Measurements from ENCODE around the gene LTBP1.

LTBP1 gene

DNA sequence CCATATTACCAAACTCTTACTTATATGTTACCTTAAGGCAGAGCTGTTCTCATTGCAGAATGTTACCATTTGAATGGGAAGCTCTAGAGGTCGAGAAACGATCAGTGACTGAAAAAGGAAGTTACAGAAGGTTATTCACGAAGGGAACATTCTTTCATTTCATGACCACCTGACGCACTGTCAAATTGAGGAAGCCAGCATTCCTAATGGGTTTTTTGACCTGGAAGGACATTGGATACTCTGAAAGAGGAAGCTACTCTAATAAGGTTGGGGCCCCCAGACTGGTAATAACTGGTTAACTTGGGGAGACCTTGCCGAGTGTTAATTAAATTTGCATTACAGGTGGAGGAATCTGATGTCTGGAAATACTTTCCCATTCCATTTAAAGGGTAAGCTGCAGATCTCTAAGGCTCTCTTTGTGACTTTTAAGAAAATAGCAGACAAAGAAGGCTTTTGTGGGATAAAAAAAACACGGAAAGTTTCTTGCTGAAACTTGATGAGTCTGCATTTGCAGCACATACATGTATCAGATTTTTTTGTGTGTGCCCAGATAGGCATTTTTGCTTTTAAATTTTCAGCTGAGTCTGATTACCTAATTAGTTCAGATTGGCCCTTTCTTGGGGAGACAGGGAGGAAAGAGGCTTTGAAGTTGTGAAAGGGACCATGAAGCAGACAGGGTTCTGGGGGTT is 137.1 kb downstream of the LTBP1 start:
- no peak for DNase-seq

DNA sequence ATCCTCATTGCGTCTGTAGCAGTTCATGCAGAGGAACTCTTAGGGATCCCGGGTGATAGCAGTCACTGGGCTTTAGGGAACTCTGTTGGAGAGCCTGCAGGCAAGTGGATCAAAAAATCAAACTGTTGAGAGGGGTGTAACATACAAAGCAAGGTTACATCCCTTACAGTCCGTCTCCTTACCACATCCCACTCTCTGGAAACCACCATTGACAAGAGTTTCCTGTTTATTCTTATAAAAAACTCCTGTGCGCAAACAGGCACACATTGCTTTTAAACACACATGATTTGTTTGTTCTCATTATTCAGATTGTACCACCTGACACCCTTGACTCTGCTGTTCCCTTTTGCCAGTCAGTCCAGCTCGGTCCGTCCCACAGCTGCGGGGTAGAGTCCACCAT is 137.7 kb downstream of the LTBP1 start:
- DNase-seq, result no peak

DNA sequence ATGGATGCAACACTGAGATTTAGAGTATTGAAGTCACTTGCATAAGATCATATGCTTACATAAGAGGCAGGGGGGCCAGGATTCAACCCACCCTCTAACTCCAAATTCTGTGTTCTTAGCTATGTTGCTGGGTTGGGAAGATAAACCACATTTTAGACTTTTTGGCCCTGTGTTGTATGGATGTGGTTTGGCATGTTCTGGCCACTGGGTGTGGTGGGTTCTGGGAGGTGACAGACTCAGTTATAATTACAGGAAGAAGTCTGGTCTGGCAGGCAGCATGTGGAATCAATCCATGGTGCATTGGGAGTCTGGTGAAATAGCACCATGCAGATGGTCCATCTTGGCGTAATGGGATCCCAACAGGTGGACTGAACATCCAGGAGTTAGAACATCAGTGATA is 138.9 kb downstream of the LTBP1 start:
- no peak for DNase-seq

DNA sequence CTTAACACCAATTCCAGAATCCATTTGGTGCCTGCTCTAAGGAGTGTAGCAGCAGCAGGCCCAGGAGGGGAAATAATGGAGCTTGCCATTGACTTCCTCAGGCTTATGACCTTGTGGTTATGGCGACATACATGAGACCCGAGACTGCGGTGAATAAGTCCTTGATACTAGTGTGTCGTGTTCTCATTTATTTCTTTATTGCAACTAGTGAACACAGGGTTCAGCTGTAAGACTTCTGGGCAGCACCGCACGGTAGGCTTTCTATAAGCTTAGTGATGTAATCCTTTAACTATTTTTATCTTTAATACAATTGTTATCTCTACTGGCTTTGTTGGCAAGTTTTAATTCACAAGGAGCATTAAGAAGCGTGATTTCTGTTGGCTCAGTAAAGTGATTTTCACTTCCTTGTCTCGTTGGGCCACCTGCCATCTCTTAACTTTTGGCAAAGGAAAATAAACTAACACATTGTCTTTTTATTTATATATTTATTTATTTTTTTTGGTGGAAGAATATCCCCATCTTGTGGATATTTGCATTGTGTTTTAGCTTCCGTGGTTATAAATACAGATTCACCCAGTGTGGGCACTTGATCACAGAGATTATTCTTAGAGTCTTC is 139.8 kb downstream of the LTBP1 start:
- no peak for DNase-seq

DNA sequence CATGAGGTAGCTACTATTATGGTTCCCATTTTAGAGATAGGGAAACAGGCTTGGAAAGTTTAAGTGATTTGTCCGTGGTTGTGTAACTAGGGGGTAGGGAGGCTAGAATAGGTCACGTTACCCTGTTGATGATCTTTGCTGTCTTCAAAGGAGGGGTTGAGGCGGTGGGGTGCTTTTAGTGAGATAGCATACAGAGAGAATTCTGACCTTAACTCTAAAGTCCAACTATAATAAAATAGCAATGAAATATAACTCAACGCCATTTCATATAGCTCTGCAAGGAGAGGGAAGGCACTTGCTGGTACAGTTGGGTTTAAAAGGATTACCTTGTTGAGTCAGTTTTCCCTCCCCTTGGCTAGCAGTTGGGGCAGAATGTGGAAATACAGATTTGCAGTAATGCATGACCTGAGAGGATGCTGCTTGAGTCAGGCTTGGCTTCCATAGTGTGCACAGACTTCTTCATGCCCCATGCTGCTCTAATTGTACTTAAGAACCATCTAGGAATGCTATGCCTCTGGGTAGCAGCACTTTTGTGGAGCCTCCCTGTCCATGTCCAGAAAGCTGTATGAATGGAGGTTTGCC is 143.9 kb downstream of the LTBP1 start:
- DNase-seq, result no peak

DNA sequence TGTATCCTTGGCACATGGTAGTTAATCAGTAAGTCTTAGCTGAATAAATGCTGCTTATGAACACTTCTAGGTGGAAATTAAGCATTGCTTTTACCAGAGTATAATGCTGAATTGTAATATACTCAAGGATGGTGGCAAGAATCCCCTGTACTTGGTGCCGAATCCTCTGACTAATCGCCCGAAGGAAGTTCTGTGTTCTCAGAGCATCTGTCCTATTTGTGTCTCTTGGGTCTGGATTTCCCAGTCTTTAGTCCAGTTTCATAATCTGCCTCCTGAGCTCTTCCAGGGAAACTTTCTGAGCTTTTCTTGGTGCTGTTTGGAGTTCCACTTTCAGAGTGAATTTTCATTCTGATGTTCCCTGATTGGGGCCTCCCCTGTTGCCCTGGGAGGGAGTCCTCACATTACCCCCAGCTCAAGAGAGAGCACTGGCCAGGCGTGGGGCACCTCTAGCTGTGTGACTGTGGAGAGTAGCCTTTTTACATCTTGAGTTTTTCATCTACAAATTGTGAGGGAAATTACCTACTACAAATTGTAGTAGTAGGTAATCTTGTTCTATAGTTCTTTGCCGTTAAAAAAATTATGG is 144.9 kb downstream of the LTBP1 start:
- DNase-seq, result no peak

DNA sequence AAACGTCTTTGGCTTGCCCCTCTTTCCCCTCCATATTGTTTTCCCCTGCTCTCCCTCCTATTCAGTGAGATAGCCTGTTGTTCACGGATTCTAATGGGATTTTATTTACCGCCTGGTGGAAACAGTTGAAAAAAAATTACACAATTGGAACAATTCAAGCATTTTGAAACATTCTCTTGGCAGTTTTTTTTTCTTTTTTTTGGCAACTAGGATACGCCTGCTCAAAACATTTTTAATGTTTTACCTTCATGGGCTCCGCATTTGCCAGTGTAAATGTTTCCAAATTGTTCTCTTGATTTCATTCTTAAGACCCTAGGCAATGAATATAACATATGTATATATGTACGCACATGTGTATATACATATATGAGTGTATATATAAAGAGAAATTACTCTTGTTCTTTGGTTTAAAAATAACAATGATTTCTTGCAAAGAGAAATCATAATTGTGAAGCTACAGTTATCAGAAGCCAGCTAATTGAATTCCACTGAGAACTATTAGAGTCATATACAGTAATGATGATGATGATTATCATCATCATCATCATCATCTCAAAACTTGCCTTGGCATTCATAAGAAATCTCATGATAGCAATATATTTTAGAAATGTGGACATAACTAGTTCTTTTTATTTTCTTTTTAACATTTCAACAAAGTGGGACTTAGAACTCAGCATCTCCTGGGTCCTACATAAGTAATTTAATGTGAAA is 146.7 kb downstream of the LTBP1 start:
- DNase-seq, result no peak

DNA sequence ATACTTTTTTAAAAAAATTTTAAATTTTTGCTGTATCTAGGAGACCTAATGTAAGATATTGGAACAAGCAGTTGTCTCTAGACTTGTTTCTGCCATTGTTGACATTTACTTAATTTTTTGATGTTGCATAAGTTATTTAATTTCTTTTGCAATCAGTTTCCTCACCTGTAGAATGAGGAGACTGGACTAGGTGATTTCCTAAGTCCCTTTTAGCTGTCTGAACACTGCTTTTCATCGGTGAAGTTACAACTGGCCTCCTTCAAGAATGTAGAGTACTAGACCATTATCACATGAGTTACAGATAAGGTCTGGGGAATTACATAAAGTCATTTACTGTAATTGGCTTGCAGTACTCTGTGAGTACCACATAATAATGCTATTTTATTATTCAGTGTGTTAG is 147.6 kb downstream of the LTBP1 start:
- DNase-seq, result no peak

DNA sequence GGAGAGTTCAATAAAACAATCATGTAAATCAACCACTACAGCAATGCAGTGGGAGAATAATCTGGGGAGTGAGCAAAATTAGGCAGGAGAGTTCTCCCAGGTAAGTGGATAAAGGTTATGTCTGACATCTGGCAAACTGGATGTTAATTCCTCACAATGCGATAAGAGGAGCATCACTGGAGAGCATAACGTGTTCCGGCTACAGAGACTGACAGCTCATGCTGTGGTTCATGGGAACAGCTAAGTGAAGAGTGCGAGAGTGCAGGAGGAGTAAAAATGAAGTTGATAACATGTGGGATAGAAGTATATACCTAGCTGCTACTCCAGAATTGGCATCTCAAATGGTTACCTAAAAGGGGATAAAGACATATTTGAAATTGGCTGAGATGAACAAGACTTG is 153.2 kb downstream of the LTBP1 start:
- DNase-seq, result no peak

DNA sequence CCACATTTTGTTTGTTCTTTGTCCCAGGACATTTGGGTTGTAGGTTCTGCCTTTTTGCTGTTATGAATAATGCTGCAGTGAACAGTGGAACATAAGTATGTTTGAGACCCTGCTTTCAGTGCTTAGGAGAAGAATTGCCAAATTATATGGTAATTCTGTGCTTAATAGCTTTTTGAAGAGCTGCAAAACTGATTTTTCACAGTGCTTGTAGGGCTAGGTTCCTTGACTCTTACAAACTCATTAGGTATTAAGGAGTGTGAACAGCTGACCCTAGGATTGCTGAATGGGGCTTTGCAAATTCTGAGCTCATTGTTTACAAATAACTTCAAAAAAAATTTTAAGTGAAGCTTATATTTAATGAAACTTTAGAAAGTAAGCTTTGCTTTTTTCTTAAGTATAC is 154.2 kb downstream of the LTBP1 start:
- no peak for DNase-seq

DNA sequence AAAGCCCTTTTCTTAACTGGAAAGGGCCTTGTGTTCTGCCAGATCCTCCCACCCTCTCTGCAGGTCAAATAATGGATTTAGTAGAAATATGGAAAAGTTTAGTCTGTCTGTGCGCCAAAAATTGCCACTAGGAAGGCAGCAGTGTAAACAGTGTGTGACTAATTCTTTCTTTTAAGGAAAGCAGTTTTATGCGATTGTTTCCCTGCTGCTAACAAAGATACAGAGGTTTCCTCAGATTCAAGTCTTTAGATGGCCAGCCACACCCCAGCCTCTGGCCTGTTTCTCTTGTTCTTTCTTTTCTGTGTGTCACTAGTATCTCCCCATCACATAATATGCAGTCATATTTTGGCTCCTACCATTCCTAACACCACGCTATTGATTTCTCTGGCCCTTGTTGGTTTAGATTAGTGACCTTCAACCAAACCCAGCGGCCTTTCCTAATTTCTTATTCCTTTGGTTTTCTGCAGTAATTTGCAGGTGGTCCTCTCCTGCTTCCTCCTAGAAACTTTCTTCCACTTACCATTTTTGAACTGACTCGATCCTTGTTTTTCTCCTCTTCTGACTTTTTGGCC is 157.4 kb downstream of the LTBP1 start:
- DNase-seq, result no peak

DNA sequence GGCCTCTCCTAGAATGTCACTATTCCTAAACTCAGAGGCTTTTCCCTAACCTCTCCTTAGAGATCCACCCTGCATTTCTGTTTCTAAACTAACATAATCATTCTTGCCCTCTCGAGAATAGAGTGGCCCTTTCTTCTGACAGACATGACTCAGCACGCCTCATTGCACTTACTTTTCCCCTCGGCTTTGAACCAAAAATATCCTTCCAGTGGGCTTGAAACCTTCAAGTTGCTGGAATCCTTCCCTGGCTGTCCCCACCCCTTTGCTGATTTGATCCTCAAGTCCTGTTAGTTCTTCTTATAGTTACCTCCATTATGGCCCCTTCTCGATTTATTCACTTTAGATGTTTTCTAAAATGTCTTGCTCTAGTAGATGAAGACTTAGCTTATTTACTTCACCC is 158.0 kb downstream of the LTBP1 start:
- DNase-seq, result no peak

DNA sequence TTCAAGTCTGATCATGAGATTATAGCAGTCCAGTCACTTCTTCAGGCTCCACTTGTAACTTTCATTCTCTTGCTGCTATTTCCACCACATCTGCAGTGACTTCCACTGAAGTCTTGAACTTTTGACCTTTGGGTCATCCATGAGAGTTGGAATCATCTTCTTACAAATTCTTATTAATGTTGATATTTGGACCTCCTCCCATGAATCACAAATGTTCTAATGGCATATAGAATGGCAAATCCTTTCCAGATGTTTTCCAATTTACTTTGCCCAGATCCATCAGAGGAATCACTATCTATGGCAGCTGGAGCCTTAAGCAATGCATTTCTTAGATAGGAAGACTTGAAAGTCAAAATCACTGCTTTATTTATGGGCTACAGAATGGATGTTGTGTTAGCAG is 159.4 kb downstream of the LTBP1 start:
- no peak for DNase-seq

DNA sequence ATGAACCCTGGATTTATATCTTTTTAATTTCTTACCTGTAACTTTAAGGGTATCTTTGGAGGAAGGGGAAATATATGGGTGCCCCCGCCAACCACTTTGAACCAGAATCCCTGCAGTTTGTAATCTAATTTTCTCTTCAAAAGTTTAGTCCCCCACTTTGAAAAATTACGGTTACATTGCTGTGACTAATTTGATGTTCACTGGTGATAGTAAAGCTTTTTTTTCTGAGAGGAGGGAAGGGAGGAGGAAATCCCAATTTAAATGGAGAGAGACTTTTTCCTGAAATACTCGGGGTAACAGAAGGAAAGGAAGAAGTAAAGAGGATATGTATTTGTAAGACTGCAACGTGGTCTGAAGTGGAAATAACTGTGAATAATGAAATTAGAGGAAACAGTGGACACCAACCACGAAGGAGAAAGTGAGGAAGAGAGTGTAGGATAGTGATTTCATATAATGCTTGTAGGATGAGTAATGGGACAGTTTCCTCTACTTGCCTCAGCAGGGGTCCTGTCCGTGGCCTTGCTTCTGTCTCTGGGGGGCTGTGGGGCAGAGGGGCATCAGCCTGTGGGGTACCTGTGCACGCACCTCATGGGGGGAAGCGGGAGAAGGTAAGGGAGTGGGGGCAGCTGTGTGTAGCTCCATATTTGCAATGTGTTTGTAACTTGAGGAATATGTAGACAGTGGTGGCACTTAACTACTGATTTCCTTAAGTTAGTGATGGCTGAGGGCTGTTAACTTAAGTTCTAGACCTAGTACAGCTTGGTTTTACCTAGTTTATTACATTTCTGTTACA is 161.1 kb downstream of the LTBP1 start:
- no peak for DNase-seq

DNA sequence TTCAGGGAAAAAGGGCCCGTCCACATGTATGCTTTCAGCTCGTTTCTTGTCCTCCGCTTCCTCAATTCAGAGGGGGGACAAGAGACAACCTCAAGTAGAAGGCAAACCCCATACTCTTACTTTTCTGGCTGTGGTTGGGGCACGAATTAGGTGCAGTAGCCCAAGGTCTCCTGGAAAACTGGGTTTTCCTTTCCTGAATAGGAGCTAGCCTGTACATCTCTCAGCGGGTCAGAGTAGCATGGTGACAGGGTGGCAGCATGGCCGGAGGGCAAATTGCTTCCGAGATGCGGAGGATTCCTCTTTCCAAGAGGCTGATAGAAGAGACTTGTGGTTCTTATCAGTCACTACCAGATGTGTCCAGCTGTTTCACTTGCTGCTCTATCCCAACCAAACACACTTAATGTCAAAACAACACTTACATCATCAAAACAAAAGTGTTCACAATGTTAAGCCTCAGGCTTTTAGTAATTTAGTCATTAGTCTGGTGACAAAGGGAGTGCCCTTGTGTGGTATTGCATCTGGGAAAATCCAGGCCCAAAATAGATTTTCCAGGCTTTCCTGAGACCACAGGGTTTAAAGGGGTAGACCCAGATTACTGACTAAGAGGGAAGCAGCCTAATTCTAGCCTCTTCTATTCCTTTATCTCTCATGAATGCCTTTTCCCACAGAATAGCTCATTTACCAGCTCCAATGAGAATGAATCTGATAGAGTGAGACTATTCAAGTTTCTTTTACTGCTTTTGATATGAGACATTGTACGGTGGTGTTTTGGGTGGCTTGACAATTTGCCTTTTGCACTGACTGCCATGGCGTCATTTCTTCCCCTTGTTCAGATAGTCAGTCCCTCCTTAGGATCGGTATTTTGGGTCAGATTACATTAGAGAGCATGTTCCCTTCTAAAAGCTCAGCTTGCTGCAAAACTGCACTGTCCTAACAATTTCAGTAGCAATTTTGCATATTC is 162.0 kb downstream of the LTBP1 start:
- DNase-seq, result no peak

DNA sequence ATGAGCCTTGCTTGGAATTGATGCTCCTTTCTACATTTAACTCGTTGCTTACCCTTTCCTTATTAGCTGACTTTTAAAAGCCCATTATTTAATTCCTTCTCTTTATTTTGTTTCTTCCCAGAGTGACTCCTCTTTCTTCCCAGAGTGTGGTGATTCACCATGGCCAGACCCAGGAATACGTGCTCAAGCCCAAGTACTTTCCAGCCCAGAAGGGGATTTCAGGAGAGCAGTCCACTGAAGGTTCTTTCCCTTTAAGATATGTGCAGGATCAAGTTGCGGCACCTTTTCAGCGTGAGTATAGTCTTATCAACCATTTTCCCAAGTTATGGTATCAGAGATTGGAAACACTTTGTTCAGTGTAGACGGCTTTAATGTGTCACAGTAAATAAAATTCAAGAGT is 163.7 kb downstream of the LTBP1 start:
- no peak for DNase-seq

DNA sequence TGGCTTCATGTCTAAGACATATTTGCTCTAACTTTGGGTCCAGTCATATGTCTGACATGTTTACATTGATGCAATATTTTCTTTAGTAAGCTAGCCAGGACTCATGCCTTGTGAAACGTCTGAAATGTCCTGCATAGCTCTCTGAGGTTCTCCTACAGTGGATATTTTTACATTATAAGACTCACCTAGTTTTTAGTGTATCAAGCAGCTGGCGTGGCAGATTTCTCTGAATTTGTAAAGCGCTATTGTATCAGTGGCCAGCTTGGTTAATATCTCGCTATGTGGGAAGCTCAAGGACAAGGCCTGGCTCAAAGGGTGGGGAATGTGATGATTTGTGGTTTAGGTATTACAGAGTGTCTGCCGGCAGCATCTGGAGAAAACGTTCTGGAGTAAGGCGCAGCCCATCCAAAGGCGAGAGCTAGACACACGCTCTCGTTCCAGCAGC is 164.3 kb downstream of the LTBP1 start:
- no peak for DNase-seq

DNA sequence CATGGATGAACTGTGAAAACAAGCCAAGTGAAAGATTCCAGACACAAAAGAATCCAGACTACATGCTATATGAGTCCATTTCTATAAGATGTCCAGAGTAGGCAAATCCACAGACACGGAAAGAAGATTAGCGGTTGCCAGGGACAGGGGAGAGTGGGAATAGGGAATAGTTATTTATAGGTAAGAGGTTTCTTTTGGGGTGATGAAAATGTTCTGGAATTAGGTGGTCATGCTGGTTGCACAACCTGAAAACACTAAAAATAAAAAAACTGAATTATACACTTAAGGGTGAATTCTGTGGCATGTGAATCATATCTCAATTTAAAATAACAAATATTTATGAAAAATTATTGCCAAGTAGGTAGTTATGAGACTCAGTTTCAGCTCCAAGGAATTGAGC is 168.4 kb downstream of the LTBP1 start:
- no peak for DNase-seq

DNA sequence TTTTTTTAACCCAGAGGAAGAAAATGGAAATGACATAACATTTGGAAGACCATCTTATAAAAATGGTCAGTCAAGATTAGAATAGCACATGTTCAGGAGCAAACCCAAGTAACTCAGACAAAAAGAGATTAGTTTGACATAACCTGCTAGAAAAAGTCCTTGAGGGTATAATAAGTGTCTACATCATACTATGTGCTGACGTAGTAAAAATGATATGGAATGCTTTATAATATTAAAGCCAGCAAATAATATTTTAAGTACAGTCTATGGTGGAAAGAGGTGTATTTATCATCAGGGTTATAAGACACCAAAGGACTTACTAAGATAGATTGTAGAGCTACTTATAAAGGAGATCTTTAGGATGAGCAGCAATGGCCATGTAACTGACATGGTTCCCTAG is 169.0 kb downstream of the LTBP1 start:
- no peak for DNase-seq

DNA sequence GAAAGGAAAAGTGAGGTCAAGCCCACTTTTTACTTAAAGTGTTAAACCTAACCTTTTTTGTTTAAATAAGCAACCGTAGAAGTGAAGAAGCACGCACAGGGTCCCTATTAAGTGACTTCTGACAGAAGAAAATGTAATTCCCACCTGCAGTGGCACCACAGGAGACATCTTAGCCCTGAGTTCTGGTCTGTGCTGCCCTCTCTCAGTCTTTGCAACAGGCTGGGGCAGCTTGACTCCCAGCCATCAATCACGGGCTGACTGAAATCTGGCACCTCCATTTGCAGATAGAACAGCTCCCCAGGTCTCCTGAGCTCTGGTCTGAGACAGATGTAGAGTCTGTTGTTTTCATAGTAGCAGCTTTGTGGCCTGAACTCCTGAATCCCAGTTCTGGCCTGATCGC is 170.0 kb downstream of the LTBP1 start:
- no peak for DNase-seq

DNA sequence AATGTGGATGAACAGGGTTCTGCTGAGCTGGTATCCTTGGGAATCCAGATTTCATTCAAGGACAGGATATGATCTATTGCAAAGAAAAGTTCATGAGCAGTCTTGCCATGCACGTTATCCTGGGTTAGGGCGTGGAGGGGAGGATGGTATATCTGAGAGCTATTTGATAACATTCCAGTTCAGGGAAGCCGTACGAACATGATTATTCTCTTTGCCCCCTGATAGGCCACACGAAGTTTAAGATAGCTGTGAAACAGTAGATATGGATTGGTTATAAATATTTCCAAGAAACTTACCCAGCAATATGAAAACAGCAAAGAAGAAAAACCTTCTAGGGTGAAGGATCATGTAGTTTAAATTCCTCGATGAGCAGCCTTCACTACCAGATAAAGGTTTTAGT is 171.9 kb downstream of the LTBP1 start:
- no peak for DNase-seq

Data from CD4-positive, alpha-beta T cell treated with Interleukin-17A for 1 hour (primary cell).